GM19468 (cell line): ENCODE results near the gene PALS2.

Experiments
- ATAC-seq: cut with Tn5 transposase; IDR thresholded peaks from one replicate; pipeline ENCODE4 v1.9.1; 2021; ENCODE audit warnings: mild to moderate bottlenecking, moderate library complexity, moderate number of reproducible peaks; ENCODE audit not compliant: unreplicated experiment; ENCODE audit errors: extremely low read depth

The PALS2 gene, protein sequence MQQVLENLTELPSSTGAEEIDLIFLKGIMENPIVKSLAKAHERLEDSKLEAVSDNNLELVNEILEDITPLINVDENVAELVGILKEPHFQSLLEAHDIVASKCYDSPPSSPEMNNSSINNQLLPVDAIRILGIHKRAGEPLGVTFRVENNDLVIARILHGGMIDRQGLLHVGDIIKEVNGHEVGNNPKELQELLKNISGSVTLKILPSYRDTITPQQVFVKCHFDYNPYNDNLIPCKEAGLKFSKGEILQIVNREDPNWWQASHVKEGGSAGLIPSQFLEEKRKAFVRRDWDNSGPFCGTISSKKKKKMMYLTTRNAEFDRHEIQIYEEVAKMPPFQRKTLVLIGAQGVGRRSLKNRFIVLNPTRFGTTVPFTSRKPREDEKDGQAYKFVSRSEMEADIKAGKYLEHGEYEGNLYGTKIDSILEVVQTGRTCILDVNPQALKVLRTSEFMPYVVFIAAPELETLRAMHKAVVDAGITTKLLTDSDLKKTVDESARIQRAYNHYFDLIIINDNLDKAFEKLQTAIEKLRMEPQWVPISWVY

GRCh38 chr7:24572997-24573553 is at the start of gene PALS2:
TSS of gene PALS2 (plus strand) at chr7:24573452. CDS start at chr7:24623668, 50,216 bp downstream.
- ATAC-seq, result peak; percentile 11

GRCh38 chr7:24531255-24531654 is 42.0 kb upstream of the PALS2 start:
- ATAC-seq, result no peak

- no peak for ATAC-seq
These were observed 36.6 kb upstream of the PALS2 start for GRCh38 chr7:24536682-24537081.

GRCh38 chr7:24540956-24541355 is 32.3 kb upstream of the PALS2 start:
- no peak for ATAC-seq

GRCh38 chr7:24545215-24545614 is 28.0 kb upstream of the PALS2 start:
- no peak for ATAC-seq

GRCh38 chr7:24548390-24548789 is 24.9 kb upstream of the PALS2 start:
- no peak for ATAC-seq

- no peak for ATAC-seq
These were observed 23.3 kb upstream of the PALS2 start for GRCh38 chr7:24549991-24550390.

DNA sequence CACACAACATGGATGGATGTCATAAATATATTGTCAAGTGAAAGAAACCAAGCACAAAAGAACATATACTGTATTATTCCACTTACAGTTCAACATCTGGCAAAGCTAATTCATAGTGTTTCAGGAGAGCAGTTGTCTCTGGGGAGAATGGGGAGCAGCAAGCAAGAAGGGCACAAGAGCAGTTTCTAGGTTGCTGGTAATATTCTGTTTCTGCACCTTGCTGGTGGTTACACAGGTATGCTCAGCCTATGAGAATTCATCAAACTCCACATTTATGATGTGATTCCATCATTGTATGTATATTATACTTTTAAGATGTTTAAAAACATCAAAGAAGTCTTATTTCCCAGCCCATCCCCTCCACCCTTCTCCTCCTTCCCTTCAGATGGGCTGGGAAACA is 18.1 kb upstream of the PALS2 start:
- no peak for ATAC-seq

DNA sequence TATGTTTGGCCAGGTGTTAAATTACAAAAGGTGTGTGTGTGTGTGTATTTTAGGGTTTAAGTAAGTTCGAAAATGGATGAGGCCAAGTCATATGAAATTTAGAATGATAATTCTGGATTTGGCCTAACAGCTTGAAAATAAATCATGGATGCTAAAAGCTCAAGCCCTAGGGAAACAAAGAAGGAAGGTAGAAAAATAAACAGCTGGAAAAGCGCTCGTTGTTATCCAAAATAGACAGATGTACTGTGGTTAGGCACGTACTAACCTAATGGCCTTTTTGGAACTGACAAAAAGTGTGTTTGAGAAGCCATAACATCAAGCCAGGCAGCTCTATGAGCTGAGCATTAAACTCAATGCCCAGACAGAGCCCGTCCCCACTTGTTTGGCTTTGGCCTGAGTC is 17.5 kb upstream of the PALS2 start:
- ATAC-seq, result no peak

GRCh38 chr7:24560772-24561171 is 12.5 kb upstream of the PALS2 start:
- ATAC-seq, result no peak

GRCh38 chr7:24566274-24566673 is 7.0 kb upstream of the PALS2 start:
- ATAC-seq, result no peak

- no peak for ATAC-seq
These were observed 2.3 kb upstream of the PALS2 start for GRCh38 chr7:24570983-24571382.

GRCh38 chr7:24572016-24572392 is 1.2 kb upstream of the PALS2 start:
- ATAC-seq, result no peak

- no peak for ATAC-seq
These were observed 757 bp upstream of the PALS2 start for GRCh38 chr7:24572393-24572996.

GRCh38 chr7:24573554-24574338 is 494 bp downstream of the PALS2 start:
- ATAC-seq, result peak; percentile 11

GRCh38 chr7:24574386-24574785 is 1.1 kb downstream of the PALS2 start:
- ATAC-seq, result no peak

DNA sequence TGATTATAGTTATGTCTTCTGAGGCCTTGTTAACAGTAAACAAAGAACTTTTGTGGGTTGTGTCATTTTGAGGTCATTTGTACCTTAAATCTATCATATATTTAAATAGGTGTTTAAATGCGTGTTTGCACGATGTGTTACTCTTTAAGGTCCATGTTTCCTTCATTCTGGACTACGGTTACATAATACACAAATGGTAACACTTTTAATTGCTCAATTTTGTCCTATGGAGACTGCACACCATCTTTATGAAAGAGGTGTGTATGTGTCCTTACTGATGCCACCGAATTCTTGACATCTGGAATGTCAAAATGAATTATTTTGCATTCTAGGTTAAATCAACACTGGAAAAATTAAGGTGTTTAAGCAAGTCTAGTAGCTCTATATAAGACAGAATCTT is 1.7 kb downstream of the PALS2 start:
- ATAC-seq, result no peak

- no peak for ATAC-seq
These were observed 3.1 kb downstream of the PALS2 start for GRCh38 chr7:24576171-24577025.

GRCh38 chr7:24578052-24578451 is 4.8 kb downstream of the PALS2 start:
- ATAC-seq, result no peak
